Neural crest cell (in vitro differentiated cells): ENCODE measurements around the gene HOXA2. TPM values are rescaled to one million over a fixed set of nuclear protein-coding genes. Genes with fewer than 3 reads are reported as not detected.

ENCODE experiments used
- DNase-seq: peaks from one replicate; pipeline ENCODE4 v3.0.0; 2021; ENCODE audit warnings: low read depth, mixed read lengths, low spot score
- H3K27ac Mint-ChIP-seq: one replicate; pipeline ENCODE4 v1.8.0; 2021; ENCODE audit warnings: mild to moderate bottlenecking, mixed read lengths; ENCODE audit not compliant: unreplicated experiment
- H3K27me3 Mint-ChIP-seq: 2 replicates; pipeline ENCODE4 v1.8.0; 2021; ENCODE audit warnings: low read depth, mild to moderate bottlenecking, mixed read lengths
- H3K36me3 Mint-ChIP-seq: 2 replicates; pipeline ENCODE4 v1.8.0; 2021; ENCODE audit warnings: low read depth, mild to moderate bottlenecking, mixed read lengths
- H3K4me1 Mint-ChIP-seq: 2 replicates; pipeline ENCODE4 v1.8.0; 2021; ENCODE audit warnings: mixed read lengths
- H3K4me3 Mint-ChIP-seq: one replicate; pipeline ENCODE4 v1.8.0; 2021; ENCODE audit warnings: mild to moderate bottlenecking, mixed read lengths
- H3K9me3 Mint-ChIP-seq: 2 replicates; pipeline ENCODE4 v1.8.0; 2021; ENCODE audit warnings: mixed read lengths
- total RNA-seq: library from RNA; stranded (reverse); gene quantifications from 2 replicates; pipeline ENCODE4 v1.2.1, GENCODE V29; 2021
- TF ChIP-seq, protein P1 (sequence below): fragments of 200-600 bp; sonication (generic); conservative IDR thresholded peaks from 2 replicates; pipeline ENCODE4 v1.5.0; 2021; ENCODE audit warnings: antibody characterized with exemption, mild to moderate bottlenecking

Gene HOXA2
- total RNA-seq, 1 donor from 2014 or later, result 41.6 TPM

DNA sequence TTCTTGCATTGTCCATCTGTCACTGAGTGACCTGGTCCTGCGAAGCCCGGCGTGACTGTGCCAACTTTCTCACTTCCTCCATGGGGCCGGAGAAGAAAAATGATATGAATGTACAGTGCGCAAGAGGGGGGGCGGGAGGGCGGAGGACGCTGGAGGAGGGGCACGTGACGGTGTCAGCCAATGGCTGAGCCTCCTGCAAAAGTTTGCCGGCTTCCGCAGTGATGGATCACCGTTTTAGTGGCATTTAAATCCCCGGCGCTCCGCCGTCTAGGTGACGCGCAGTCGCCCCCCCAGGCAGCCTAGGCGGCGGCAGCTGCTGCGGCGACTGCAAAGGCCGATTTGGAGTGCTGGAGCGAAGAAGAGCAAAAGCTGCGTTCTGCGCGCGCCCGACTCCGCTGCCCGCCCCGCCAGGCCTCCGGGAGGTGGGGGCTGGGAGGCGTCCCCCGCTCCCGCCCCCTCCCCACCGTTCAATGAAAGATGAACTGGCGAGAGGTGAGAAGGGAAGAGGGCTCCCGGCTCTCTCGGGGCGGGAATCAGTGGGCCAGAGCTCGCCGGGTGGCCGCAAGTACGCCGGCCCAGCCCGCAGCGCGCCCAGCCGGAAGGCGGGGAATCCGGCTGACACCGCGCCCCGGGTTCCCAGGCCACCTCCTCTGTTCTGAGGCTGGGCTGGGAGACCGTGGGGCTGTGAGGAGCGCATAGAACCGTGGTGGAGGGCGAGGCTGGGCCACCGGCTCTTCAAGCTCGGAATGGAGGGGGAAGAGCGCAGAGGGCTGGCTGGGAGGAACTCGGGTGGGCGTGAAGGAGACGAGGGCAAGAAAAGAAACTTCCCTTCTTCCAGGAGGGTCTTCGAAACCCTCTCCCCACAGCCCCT, 6.4 kb downstream of the HOXA2 start, which contains the start of gene HOXA1:
Gene HOXA1 (minus strand): TSS at position 104 of the 871 bp plus-strand sequence. CDS start 88 bp downstream, at position 16.
- H3K9me3 Mint-ChIP-seq, result no peaks in the 10 kb centered on the region
- peak; percentile 74 for DNase-seq
- TF ChIP-seq, protein P1, sequence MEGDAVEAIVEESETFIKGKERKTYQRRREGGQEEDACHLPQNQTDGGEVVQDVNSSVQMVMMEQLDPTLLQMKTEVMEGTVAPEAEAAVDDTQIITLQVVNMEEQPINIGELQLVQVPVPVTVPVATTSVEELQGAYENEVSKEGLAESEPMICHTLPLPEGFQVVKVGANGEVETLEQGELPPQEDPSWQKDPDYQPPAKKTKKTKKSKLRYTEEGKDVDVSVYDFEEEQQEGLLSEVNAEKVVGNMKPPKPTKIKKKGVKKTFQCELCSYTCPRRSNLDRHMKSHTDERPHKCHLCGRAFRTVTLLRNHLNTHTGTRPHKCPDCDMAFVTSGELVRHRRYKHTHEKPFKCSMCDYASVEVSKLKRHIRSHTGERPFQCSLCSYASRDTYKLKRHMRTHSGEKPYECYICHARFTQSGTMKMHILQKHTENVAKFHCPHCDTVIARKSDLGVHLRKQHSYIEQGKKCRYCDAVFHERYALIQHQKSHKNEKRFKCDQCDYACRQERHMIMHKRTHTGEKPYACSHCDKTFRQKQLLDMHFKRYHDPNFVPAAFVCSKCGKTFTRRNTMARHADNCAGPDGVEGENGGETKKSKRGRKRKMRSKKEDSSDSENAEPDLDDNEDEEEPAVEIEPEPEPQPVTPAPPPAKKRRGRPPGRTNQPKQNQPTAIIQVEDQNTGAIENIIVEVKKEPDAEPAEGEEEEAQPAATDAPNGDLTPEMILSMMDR, result no peak
- H3K27me3 Mint-ChIP-seq, result peaks cover 96% of the 10 kb centered on the region
- H3K4me1 Mint-ChIP-seq, result peaks cover 78% of the 10 kb centered on the region
- peak within 1 kb of the TSS; percentile 99 for H3K4me3 Mint-ChIP-seq
- peaks cover 34% of the 10 kb centered on the region for H3K36me3 Mint-ChIP-seq
- H3K27ac Mint-ChIP-seq, result peak within 1 kb of the TSS; percentile 63

DNA sequence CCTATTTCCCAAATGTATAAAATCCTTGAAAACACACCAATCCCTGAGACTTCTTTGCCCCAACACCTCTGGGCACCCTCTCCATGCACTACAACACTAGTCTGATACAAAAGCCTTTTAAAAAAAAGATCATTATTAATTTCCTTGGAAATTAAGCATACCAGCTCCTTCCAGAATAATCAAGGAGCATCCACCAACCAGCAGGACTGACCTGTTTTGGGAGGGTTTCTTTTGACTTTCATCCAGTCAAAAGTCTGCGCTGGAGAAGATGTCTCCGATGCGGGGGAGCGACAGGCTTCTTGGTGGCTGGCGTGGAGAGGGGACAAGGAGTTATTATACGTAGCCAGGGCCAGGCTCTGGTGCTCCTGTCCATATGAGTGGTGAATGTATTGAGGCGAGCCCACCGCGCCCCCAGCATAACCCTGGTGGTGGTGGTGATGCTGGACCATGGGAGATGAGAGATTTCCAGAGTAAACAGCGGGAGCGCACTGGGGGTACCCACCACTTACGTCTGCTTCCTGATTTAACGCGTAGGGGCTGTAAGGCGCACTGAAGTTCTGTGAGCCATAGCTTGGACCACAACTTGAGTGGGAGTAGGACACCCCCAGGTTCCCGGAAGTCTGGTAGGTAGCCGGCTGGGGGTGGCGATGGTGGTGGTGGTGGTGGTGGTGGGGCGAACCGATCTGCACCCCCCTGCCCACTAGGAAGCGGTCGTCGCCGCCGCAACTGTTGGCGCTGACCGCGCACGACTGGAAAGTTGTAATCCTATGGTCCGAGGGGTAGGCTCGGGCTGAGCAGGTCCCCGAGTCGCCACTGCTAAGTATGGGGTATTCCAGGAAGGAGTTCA, 7.2 kb downstream of the HOXA2 start:
- no peak for DNase-seq

DNA sequence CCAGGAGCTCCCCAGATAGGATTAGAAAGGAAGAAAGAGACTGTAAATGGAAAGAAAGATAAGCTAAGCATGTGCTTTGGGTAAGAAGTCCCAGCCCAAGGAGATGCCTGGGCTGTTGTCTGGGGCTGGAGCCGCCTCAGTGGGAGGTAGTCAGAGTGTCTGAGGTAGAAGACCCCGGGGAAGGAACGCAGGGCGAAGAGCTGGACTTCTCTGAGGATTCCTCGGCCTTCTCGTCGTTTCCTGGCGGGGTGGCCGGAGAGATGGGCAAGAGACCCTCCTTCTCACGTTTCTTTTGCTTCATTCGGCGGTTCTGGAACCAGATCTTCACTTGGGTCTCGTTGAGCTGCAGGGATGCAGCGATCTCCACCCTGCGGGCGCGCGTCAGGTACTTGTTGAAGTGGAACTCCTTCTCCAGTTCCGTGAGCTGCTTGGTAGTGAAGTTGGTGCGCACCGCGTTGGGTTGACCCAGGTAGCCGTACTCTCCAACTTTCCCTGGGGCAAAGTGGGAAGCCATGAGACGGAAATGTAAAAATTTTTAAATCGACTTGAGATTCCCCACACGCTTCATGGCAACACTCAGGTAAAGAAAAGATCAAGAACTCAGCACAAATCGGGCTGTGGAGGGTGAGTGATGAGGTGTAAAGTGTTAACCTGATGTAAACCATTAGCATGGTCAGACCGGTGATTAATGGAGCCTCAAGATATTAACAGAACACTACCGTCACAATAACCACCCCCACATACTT, 8.0 kb downstream of the HOXA2 start:
- H3K4me1 Mint-ChIP-seq, result peaks cover 71% of the 10 kb centered on the region
- peaks cover 19% of the 10 kb centered on the region for H3K36me3 Mint-ChIP-seq
- TF ChIP-seq, protein P1, result no peak
- H3K27me3 Mint-ChIP-seq, result peaks cover 96% of the 10 kb centered on the region
- H3K4me3 Mint-ChIP-seq, result peak overlapping the region; percentile 99
- DNase-seq, result no peak
- H3K9me3 Mint-ChIP-seq, result no peaks in the 10 kb centered on the region
- no peak overlapping the region for H3K27ac Mint-ChIP-seq

More for the DNA sequence above, 7.2 kb downstream of the HOXA2 start:
- peaks cover 96% of the 10 kb centered on the region for H3K27me3 Mint-ChIP-seq
- H3K36me3 Mint-ChIP-seq, result peaks cover 26% of the 10 kb centered on the region
- TF ChIP-seq, protein P1, result no peak
- H3K4me3 Mint-ChIP-seq, result peak overlapping the region; percentile 99
- H3K9me3 Mint-ChIP-seq, result no peaks in the 10 kb centered on the region
- H3K27ac Mint-ChIP-seq, result no peak overlapping the region
- peaks cover 78% of the 10 kb centered on the region for H3K4me1 Mint-ChIP-seq

DNA sequence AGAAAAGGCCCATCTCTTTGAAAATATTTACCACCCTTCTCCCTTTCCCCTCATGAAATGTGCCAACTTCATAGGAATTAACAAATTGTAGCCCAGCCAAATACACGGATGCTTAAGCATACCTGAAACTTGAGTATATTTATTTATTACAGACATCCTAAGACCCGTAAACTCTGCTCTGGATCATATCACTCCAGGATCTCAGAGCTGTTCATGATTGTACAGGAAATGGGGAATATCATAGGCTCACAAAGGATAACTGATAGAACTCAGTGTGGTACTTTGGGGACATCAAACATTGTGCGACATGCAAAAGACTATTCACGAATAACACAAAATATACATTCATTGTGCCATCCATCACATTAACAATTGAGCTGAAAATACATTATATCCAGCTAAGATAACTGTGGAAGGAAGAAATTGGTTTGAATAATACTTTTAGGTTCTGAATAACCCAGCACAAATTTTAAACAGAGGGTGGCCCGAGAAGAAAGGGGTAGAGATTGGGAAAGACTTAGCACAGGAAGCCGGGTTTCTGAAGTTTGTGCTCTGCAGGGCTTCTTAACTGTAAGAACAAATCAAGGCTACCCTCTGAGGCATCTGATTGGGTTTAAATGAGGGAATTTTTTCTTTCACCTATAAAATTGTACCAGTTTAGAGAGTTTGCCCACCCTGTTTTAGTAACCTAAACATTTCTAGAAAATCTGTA, 9.1 kb downstream of the HOXA2 start:
- Mint-ChIP-seq H3K27me3 (peaks cover 92% of the 10 kb centered on the region), H3K4me1 (peaks cover 60% of the 10 kb centered on the region), H3K27ac (no peak overlapping the region)

More for the DNA sequence above, 9.1 kb downstream of the HOXA2 start:
- Mint-ChIP-seq H3K9me3 (no peaks in the 10 kb centered on the region), H3K4me3 (peak overlapping the region; percentile 99), H3K36me3 (peaks cover 13% of the 10 kb centered on the region)
- TF ChIP-seq, protein P1, result no peak
- no peak for DNase-seq
